ENCODE results near the gene CD200. TPM values are rescaled to one million over a fixed set of nuclear protein-coding genes. Genes with fewer than 3 reads are reported as not detected.

CD200 gene
- total RNA-seq (ENCODE audit: low replicate concordance): 2.6 and 24.0 TPM in 2 replicates

GRCh38 chr3:112333002-112333380 is at the start of gene CD200:
CD200 (plus strand) TSS chr3:112333156; CDS start chr3:112333213, 57 bp downstream.

GRCh38 chr3:112293368-112294321 is 39.3 kb upstream of the CD200 start, which contains the start of gene SLC9C1:
SLC9C1 (minus strand) TSS chr3:112294216; CDS start chr3:112286791, 7,425 bp downstream.

Other genes starting within 250 kb of the CD200 start
- 1.2 and 6.2 TPM in 2 replicates for gene C3orf52, start 246.8 kb upstream of the CD200 start, total RNA-seq (ENCODE audit: low replicate concordance)
- not detected in 2 replicates for gene GCSAM, start 199.9 kb upstream of the CD200 start, total RNA-seq (ENCODE audit: low replicate concordance)
- gene SLC9C1, start 38.9 kb upstream of the CD200 start, total RNA-seq (ENCODE audit: low replicate concordance): 0.70 and 0.75 TPM in 2 replicates
- not detected in 2 replicates for gene BTLA, start 166.3 kb downstream of the CD200 start, total RNA-seq (ENCODE audit: low replicate concordance)
- gene ATG3, start 228.8 kb downstream of the CD200 start, total RNA-seq (ENCODE audit: low replicate concordance): 66.9 and 80.4 TPM in 2 replicates
- 18.0 and 21.5 TPM in 2 replicates for gene SLC35A5, start 228.9 kb downstream of the CD200 start, total RNA-seq (ENCODE audit: low replicate concordance)